ENCODE results near the gene LPP. TPM values are rescaled to one million over a fixed set of nuclear protein-coding genes. Genes with fewer than 3 reads are reported as not detected.

The LPP gene
- total RNA-seq, 8 experiments from 2014 or later, result 6.0 to 77.8 (median 15.4) TPM

- Histone ChIP-seq H3K4me3 (no peak overlapping the region), H3K4me1 (replicated peaks in 1 of 2) (no peaks in the 10 kb centered on the region), H3K27ac (no peak overlapping the region)
- 70 to 100% (median 92%) methylated on average over 1 to 4 of the region's 4 CpGs; no CpG with 5 or more reads in 3 of the 10 experiments for WGBS, 10 experiments
- peak in 4 of 8 experiments; percentile 40 to 88 (median 56) for ATAC-seq (replicated peaks in 6 of 8)
- in situ Hi-C loops (cut with MboI; ENCODE audit: low pct_unique_long_range_greater_than_20kb in 2 of 9, low sequenced_read_pairs in 9 of 9, unreplicated experiment in 9 of 9), result no loop called here
Measured at GRCh38 chr3:188712248-188712924, 558.4 kb downstream of the LPP start.

DNA sequence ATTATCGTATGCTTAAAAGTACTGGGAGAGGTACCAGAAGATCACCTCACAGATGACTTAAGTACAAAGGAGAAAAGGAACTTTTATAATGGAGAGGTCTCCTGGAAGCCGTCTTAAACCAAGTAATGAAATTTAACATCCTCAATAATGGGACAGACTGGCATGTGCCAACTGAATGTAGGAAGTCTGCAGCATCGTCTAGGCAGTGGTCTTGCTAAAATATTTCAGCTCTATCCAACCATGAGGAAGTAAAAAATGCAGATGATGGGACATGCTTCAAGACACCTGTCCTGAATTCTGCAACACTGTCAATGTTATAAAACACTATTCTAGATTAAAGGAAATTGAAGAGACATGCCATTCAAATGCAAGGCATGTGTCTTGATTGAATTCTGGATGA, 559.0 kb downstream of the LPP start:
- no peaks in the 10 kb centered on the region for H3K4me1 ChIP-seq (replicated peaks in 1 of 2)
- H3K4me3 ChIP-seq, result no peak overlapping the region
- in situ Hi-C loops (cut with MboI; ENCODE audit: low pct_unique_long_range_greater_than_20kb in 2 of 9, low sequenced_read_pairs in 9 of 9, unreplicated experiment in 9 of 9), result no loop called here
- no peak overlapping the region for H3K27ac ChIP-seq
- WGBS, 10 experiments, result 60 to 100% (median 95%) methylated on average over 1 to 3 of the region's 3 CpGs
- no peak for ATAC-seq (replicated peaks in 6 of 8)

GRCh38 chr3:188719545-188719944, 565.6 kb downstream of the LPP start:
- no peak for ATAC-seq (replicated peaks in 6 of 8)
- Histone ChIP-seq H3K4me1 (replicated peaks in 1 of 2) (no peaks in the 10 kb centered on the region), H3K27ac (no peak overlapping the region), H3K4me3 (no peak overlapping the region)
- in situ Hi-C loops (cut with MboI; ENCODE audit: low pct_unique_long_range_greater_than_20kb in 2 of 9, low sequenced_read_pairs in 9 of 9, unreplicated experiment in 9 of 9), result no loop called here
- WGBS, 10 experiments, result 83 to 100% (median 100%) methylated on average over 1 of the region's 1 CpG; no CpG with 5 or more reads in 7 of the 10 experiments

DNA sequence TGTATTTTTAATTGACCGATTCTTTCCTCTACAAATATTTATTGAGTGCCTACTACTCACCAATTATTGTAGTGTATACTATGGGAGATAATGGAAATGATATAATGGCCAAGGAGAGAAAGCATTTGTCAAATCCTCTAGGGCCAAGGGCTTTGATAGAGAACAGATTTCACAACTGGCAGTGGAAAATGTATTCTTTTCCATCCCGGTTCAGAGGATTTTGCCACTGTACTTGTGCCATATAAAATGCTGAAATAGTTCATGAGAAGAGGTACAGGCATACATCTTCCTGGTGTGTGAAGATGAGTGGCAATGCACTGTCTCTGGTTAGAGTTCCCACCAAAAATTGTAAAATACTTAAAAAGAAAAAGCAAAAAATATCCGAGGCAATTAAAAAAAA, 566.3 kb downstream of the LPP start:
- 0 to 100% (median 78%) methylated on average over 1 to 3 of the region's 3 CpGs for WGBS, 10 experiments
- in situ Hi-C loops (cut with MboI; ENCODE audit: low pct_unique_long_range_greater_than_20kb in 2 of 9, low sequenced_read_pairs in 9 of 9, unreplicated experiment in 9 of 9), result no loop called here
- ATAC-seq (replicated peaks in 6 of 8), result no peak
- no peak overlapping the region for H3K4me3 ChIP-seq
- H3K4me1 ChIP-seq (replicated peaks in 1 of 2), result no peaks in the 10 kb centered on the region
- no peak overlapping the region for H3K27ac ChIP-seq

GRCh38 chr3:188720636-188721035, 566.7 kb downstream of the LPP start:
- Histone ChIP-seq H3K4me1 (replicated peaks in 1 of 2) (no peaks in the 10 kb centered on the region), H3K27ac (no peak overlapping the region), H3K4me3 (no peak overlapping the region)
- ATAC-seq (replicated peaks in 6 of 8), result no peak
- in situ Hi-C loops (cut with MboI; ENCODE audit: low pct_unique_long_range_greater_than_20kb in 2 of 9, low sequenced_read_pairs in 9 of 9, unreplicated experiment in 9 of 9), result no loop called here

GRCh38 chr3:188721312-188721711, 567.4 kb downstream of the LPP start:
- no peak for ATAC-seq (replicated peaks in 6 of 8)
- 0 to 100% (median 90%) methylated on average over 1 to 4 of the region's 4 CpGs for WGBS, 10 experiments
- Histone ChIP-seq H3K27ac (no peak overlapping the region), H3K4me1 (replicated peaks in 1 of 2) (no peaks in the 10 kb centered on the region), H3K4me3 (no peak overlapping the region)
- in situ Hi-C loops (cut with MboI; ENCODE audit: low pct_unique_long_range_greater_than_20kb in 2 of 9, low sequenced_read_pairs in 9 of 9, unreplicated experiment in 9 of 9), result no loop called here

GRCh38 chr3:188721990-188722389, 568.0 kb downstream of the LPP start:
- no peak overlapping the region for H3K4me3 ChIP-seq
- H3K27ac ChIP-seq, result no peak overlapping the region
- no peaks in the 10 kb centered on the region for H3K4me1 ChIP-seq (replicated peaks in 1 of 2)
- in situ Hi-C loops (cut with MboI; ENCODE audit: low pct_unique_long_range_greater_than_20kb in 2 of 9, low sequenced_read_pairs in 9 of 9, unreplicated experiment in 9 of 9), result no loop called here
- WGBS, 10 experiments, result 17 to 100% (median 86%) methylated on average over 1 to 3 of the region's 3 CpGs; no CpG with 5 or more reads in 1 of the 10 experiments
- no peak for ATAC-seq (replicated peaks in 6 of 8)

GRCh38 chr3:188722963-188723362, 569.0 kb downstream of the LPP start:
- 67 to 100% (median 87%) methylated on average over 1 to 3 of the region's 3 CpGs; no CpG with 5 or more reads in 2 of the 10 experiments for WGBS, 10 experiments
- Histone ChIP-seq H3K4me3 (no peak overlapping the region), H3K4me1 (replicated peaks in 1 of 2) (no peaks in the 10 kb centered on the region), H3K27ac (no peak overlapping the region)
- in situ Hi-C loops (cut with MboI; ENCODE audit: low pct_unique_long_range_greater_than_20kb in 2 of 9, low sequenced_read_pairs in 9 of 9, unreplicated experiment in 9 of 9), result no loop called here
- ATAC-seq (replicated peaks in 6 of 8), result no peak

- in situ Hi-C loops (cut with MboI; ENCODE audit: low pct_unique_long_range_greater_than_20kb in 2 of 9, low sequenced_read_pairs in 9 of 9, unreplicated experiment in 9 of 9), result no loop called here
- ATAC-seq (replicated peaks in 6 of 8), result no peak
- Histone ChIP-seq H3K27ac (no peak overlapping the region), H3K4me3 (no peak overlapping the region), H3K4me1 (replicated peaks in 1 of 2) (no peaks in the 10 kb centered on the region)
- WGBS, 10 experiments, result 30 to 100% (median 92%) methylated on average over 1 to 2 of the region's 2 CpGs; no CpG with 5 or more reads in 1 of the 10 experiments
Measured at GRCh38 chr3:188727052-188727451, 573.1 kb downstream of the LPP start.

GRCh38 chr3:188728371-188728896, 574.5 kb downstream of the LPP start:
- WGBS, 10 experiments, result 71% methylated on average over 1 of the region's 1 CpG; no CpG with 5 or more reads in 9 of the 10 experiments
- Histone ChIP-seq H3K27ac (no peak overlapping the region), H3K4me1 (replicated peaks in 1 of 2) (no peaks in the 10 kb centered on the region), H3K4me3 (no peak overlapping the region)
- in situ Hi-C loops (cut with MboI; ENCODE audit: low pct_unique_long_range_greater_than_20kb in 2 of 9, low sequenced_read_pairs in 9 of 9, unreplicated experiment in 9 of 9), result no loop called here
- no peak for ATAC-seq (replicated peaks in 6 of 8)

- ATAC-seq (replicated peaks in 6 of 8), result no peak
- no peak overlapping the region for H3K4me3 ChIP-seq
- 80 to 100% (median 100%) methylated on average over 1 of the region's 1 CpG; no CpG with 5 or more reads in 6 of the 10 experiments for WGBS, 10 experiments
- H3K27ac ChIP-seq, result no peak overlapping the region
- no peaks in the 10 kb centered on the region for H3K4me1 ChIP-seq (replicated peaks in 1 of 2)
- in situ Hi-C loops (cut with MboI; ENCODE audit: low pct_unique_long_range_greater_than_20kb in 2 of 9, low sequenced_read_pairs in 9 of 9, unreplicated experiment in 9 of 9), result no loop called here
Measured at GRCh38 chr3:188729422-188729821, 575.5 kb downstream of the LPP start.

DNA sequence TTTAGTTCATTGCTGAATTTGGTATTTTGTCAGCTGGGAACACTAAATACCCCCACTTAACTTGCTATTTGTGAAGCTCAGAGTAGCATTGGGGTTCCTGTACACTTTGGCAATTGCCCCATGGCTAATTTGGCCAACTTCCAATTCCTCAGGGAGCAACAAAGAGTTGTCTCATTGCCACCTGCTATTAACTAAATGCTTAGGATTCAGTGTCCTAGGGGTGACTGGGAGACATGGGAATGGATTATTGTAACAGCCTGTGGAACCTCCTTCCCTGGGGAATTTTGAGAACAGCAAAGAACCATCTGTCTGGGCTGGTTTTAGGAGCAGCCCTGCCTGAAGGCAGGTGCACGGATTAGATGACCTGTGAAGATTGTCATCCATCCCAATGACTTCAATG, 580.4 kb downstream of the LPP start:
- in situ Hi-C loops (cut with MboI; ENCODE audit: low pct_unique_long_range_greater_than_20kb in 2 of 9, low sequenced_read_pairs in 9 of 9, unreplicated experiment in 9 of 9), result no loop called here
- H3K4me3 ChIP-seq, result no peak overlapping the region
- WGBS, 10 experiments, result 57 to 100% (median 70%) methylated on average over 1 of the region's 1 CpG; no CpG with 5 or more reads in 6 of the 10 experiments
- ATAC-seq (replicated peaks in 6 of 8), result peak in 2 of 8 experiments; percentile 29 to 87
- no peaks in the 10 kb centered on the region for H3K4me1 ChIP-seq (replicated peaks in 1 of 2)
- H3K27ac ChIP-seq, result no peak overlapping the region

DNA sequence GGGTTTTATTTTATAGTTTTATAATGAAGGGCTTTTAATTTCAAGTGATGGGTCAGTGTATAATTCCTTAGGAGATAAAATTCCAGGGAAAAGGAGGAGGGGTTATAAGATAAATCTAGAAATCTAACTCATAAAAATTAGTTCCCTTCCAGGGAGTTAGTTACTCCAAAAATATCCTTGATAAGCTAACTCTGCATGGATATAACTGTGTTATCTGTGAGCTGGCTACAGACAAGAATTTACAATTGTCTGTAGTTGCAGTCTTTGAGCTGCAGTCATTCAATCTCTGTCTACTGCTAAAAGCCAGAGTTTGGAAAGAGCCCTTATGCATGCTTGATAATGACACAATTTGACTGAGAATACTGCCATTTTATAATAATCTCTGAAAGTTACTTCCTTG, 585.6 kb downstream of the LPP start:
- Histone ChIP-seq H3K4me1 (replicated peaks in 1 of 2) (no peaks in the 10 kb centered on the region), H3K4me3 (no peak overlapping the region), H3K27ac (no peak overlapping the region)
- in situ Hi-C loops (cut with MboI; ENCODE audit: low pct_unique_long_range_greater_than_20kb in 2 of 9, low sequenced_read_pairs in 9 of 9, unreplicated experiment in 9 of 9), result no loop called here
- ATAC-seq (replicated peaks in 6 of 8), result no peak

DNA sequence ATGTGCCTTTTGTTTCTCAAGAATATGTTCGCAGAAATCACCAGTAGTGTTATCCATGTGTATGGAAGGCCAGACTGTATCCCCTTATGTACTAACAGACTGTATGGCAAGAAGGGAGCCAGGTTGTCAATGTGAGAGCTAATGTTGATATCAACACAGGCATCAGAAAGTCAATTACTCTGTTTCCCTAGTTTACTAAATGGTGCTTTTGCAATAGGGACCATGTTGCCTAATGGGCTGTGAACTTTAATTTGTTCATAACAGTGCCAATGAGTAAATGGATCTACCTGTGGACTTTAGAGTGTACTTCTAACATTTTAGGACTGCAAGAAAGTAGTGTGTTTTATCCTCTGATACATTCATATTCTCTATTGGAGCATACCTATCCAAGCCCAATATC, 586.1 kb downstream of the LPP start:
- in situ Hi-C loops (cut with MboI; ENCODE audit: low pct_unique_long_range_greater_than_20kb in 2 of 9, low sequenced_read_pairs in 9 of 9, unreplicated experiment in 9 of 9), result no loop called here
- no peak for ATAC-seq (replicated peaks in 6 of 8)
- Histone ChIP-seq H3K4me1 (replicated peaks in 1 of 2) (no peaks in the 10 kb centered on the region), H3K4me3 (no peak overlapping the region), H3K27ac (no peak overlapping the region)
- 75 to 100% (median 90%) methylated on average over 1 of the region's 1 CpG; no CpG with 5 or more reads in 2 of the 10 experiments for WGBS, 10 experiments
